ACC112 (cell line): ENCODE measurements around the gene BCAS3.

ENCODE experiments used
- H2AFZ ChIP-seq: fragments of 200-600 bp; sonication (generic); one replicate; pipeline ENCODE4 v1.6.0; 2017; ENCODE audit warnings: antibody characterized with exemption, low read length; ENCODE audit not compliant: unreplicated experiment
- H3K27ac ChIP-seq: fragments of 200-600 bp; sonication (generic); 2 replicates; pipeline ENCODE4 v1.5.1; 2014; ENCODE audit warnings: low read depth, mild to moderate bottlenecking, antibody characterized with exemption, low read length, moderate library complexity
- H3K27me3 ChIP-seq: fragments of 200-600 bp; sonication (generic); 2 replicates; pipeline ENCODE4 v1.6.1; 2014; ENCODE audit warnings: mild to moderate bottlenecking, antibody characterized with exemption, low read length, moderate library complexity, mixed read lengths; ENCODE audit not compliant: insufficient read depth
- H3K36me3 ChIP-seq: fragments of 200-600 bp; sonication (generic); 2 replicates; pipeline ENCODE4 v1.6.1; 2016; ENCODE audit warnings: mild to moderate bottlenecking, antibody characterized with exemption, low read length, moderate library complexity, mixed read lengths; ENCODE audit not compliant: insufficient read depth
- H3K4me1 ChIP-seq: fragments of 200-600 bp; sonication (generic); one replicate; pipeline ENCODE4 v1.6.1; 2016; ENCODE audit warnings: low read length, mixed read lengths; ENCODE audit not compliant: insufficient read depth, unreplicated experiment, control insufficient read depth
- H3K4me3 ChIP-seq: fragments of 200-600 bp; sonication (generic); 2 replicates; pipeline ENCODE4 v1.5.1; 2014; ENCODE audit warnings: mild to moderate bottlenecking, low read depth, low read length
- H3K79me2 ChIP-seq: fragments of 200-600 bp; sonication (generic); one replicate; pipeline ENCODE4 v1.6.0; 2016; ENCODE audit warnings: low read length; ENCODE audit not compliant: control insufficient read depth, unreplicated experiment, insufficient read depth

Gene BCAS3

DNA sequence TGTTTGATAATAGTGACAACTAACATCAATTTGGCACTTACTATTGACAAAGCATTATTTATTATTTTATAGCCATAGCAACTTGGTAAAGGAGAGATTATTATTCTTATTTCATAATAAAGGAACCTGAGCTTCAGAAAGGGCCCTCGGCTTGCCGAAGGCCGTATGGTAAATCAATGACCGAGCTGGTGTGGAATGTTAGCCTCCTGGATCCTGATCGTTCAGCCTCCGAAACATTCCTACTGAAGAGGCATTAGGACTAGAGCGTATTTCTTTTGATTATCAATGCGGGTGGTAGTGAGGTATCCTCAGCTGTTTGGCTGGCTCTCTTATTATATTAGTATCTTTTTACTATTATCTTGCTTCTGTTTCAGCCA lies 522.7 kb downstream of the BCAS3 start:
- Histone ChIP-seq H3K4me1 (peaks cover 12% of the 10 kb centered on the region), H3K79me2 (no peaks in the 10 kb centered on the region)

DNA sequence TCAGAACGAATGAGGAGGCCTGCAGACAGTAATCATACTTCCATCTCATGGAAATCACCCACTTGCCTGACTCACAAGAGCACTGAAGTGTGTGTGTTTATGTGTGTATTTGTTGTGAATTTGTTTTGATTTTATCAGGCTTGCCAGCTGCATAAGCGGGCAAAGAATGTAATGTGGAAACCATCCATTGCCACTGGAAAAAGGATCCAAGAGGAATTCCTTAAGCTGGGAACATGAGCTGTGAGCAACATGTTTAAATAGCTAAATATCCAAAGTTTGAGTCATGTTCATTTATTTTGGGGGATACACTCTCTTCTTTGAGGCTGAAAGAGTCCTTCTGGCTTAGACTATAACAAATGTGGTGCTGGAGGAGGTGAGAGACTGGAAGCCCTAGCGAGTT lies 523.6 kb downstream of the BCAS3 start:
- no peaks in the 10 kb centered on the region for H3K36me3 ChIP-seq
- H3K27me3 ChIP-seq, result no peaks in the 10 kb centered on the region
- H3K79me2 ChIP-seq, result no peaks in the 10 kb centered on the region
- H3K4me3 ChIP-seq, result no peak overlapping the region
- peak overlapping the region; percentile 66 for H3K27ac ChIP-seq
- H2AFZ ChIP-seq, result peak overlapping the region; percentile 76
- peaks cover 12% of the 10 kb centered on the region for H3K4me1 ChIP-seq

More for the DNA sequence above, 522.7 kb downstream of the BCAS3 start:
- no peaks in the 10 kb centered on the region for H3K27me3 ChIP-seq
- H2AFZ ChIP-seq, result no peak overlapping the region
- H3K4me3 ChIP-seq, result no peak overlapping the region
- no peaks in the 10 kb centered on the region for H3K36me3 ChIP-seq
- no peak overlapping the region for H3K27ac ChIP-seq

DNA sequence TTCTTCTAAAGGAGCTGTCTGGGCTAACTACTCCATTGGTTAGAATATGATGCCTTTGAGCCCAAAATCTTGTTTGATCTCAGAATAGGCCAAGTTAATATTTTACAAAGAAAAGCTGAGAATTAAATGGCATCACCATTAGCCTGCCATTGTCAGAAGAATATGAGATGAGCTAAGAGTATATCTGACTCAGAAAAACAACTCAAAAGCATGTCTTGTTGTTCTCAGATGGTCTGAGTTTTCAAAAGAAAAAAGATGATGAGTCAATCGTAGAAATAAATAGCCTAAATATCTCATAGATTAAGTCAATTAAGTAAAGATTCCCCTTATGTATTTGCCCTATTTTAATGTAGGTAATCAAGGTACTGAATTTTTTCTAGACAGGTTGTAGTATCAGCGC lies 524.9 kb downstream of the BCAS3 start:
- Histone ChIP-seq H3K79me2 (no peaks in the 10 kb centered on the region), H3K27me3 (no peaks in the 10 kb centered on the region), H2AFZ (no peak overlapping the region), H3K36me3 (no peaks in the 10 kb centered on the region), H3K27ac (peak overlapping the region; percentile 7; the same call in 1 of the 2 replicates), H3K4me1 (peaks cover 13% of the 10 kb centered on the region), H3K4me3 (no peak overlapping the region)

DNA sequence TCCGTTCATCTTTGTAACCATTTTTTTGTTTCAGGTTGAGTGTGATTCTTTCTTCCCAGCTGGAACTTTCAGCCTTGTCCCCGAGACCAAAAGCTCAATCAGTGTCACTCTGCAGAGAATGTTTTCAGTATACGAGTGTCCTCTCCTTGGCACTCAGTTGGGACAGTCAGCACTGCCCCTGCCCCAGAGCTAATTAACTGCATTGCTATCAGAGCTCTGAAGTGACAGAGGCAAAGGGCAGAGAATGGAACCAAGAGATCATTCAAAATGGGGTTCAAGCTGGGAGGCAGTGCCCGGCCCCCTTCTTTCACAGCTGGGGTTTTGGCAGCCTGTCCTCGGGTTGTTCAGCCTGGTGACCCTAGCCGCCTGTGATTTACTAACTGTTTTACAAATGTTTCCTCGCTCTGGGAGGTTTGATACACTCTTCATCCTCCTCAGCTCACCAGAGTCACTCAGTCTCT lies 526.0 kb downstream of the BCAS3 start:
- Histone ChIP-seq H3K4me1 (peaks cover 21% of the 10 kb centered on the region), H3K27me3 (no peaks in the 10 kb centered on the region), H3K36me3 (no peaks in the 10 kb centered on the region), H3K27ac (no peak overlapping the region), H3K79me2 (no peaks in the 10 kb centered on the region), H2AFZ (no peak overlapping the region), H3K4me3 (no peak overlapping the region)

DNA sequence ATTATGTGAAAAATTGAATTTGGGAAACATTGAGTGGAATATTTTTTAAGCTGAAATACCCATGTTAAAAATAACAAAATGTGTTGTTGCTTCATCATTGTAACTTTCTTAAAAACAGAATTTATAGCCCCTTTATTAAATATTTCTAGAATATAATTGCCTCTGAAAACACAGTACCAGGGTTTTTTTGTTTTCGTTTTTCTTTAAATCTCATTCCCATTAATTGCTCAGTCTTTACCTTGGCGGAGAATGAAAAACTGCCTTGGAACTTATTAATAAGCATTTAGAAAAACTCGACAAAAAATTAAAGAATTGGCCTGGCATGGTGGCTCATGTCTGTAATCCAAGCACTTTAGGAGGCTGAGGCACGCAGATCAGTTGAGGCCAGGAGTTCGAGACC lies 526.8 kb downstream of the BCAS3 start:
- H3K36me3 ChIP-seq, result no peaks in the 10 kb centered on the region
- no peak overlapping the region for H3K4me3 ChIP-seq
- H3K79me2 ChIP-seq, result no peaks in the 10 kb centered on the region
- no peak overlapping the region for H3K27ac ChIP-seq
- peaks cover 28% of the 10 kb centered on the region for H3K4me1 ChIP-seq
- no peaks in the 10 kb centered on the region for H3K27me3 ChIP-seq
- H2AFZ ChIP-seq, result no peak overlapping the region

DNA sequence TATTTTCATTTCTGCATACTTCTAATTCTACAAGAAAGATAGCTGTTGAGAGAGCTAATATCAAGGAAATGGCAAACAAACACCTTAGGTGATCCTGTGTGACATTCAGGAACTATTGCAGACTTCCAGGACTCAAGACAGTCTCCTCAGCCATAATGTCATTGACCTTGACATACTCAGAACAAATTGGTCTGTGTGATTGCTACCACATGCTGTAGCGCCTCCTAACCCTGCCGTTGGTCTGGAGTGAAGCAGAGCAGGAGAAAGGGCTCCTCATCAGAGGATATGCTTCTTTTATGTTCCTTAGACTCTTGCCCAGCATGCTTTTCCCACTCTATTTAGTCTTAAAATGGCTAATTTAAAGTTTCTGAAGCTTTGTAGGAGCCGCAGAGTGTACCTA lies 527.8 kb downstream of the BCAS3 start:
- Histone ChIP-seq H3K4me1 (peaks cover 33% of the 10 kb centered on the region), H3K27ac (no peak overlapping the region), H2AFZ (no peak overlapping the region), H3K79me2 (no peaks in the 10 kb centered on the region), H3K4me3 (no peak overlapping the region), H3K27me3 (no peaks in the 10 kb centered on the region), H3K36me3 (no peaks in the 10 kb centered on the region)

DNA sequence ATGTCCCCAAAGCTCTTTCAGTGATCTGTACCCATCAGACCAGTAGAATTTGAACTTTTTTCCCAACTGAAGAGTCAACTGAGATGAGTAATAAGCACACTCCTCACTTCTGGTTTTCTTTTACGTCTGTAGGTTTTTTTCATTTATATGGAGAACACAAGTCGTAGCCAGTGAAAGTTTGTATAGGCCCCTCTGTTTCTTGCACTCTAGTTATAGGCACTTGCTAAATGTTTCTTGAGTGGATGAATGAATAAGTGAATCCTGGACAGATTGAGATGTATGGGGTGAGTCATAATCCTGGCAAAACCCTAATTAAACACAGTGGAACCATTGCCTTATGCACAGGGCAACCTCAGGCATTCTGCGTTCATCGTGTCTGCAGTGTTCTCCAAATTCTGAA lies 528.3 kb downstream of the BCAS3 start:
- Histone ChIP-seq H3K27me3 (no peaks in the 10 kb centered on the region), H3K36me3 (no peaks in the 10 kb centered on the region), H2AFZ (no peak overlapping the region), H3K4me3 (no peak overlapping the region), H3K27ac (no peak overlapping the region), H3K79me2 (no peaks in the 10 kb centered on the region), H3K4me1 (peaks cover 28% of the 10 kb centered on the region)

DNA sequence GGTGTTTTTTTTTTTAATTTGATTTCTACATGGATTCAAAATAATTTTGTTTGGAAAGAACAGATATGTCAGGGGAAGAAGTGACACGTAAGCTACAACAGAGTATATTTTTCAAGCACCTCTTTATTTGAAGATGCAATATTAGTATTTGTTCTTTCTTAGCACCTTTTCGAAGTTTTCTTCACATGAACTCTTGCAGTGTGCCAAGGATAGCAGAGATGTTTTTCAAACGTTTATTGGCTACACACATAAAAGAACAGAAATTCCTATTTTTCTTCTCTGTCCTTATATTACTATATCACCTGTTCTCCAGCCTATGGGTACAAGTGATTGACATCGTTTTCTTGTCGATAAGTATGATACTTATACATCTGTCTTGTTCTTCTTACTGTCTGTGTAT lies 529.3 kb downstream of the BCAS3 start:
- H3K27ac ChIP-seq, result no peak overlapping the region
- no peak overlapping the region for H3K4me3 ChIP-seq
- H2AFZ ChIP-seq, result no peak overlapping the region
- H3K79me2 ChIP-seq, result no peaks in the 10 kb centered on the region
- H3K27me3 ChIP-seq, result no peaks in the 10 kb centered on the region
- peaks cover 20% of the 10 kb centered on the region for H3K4me1 ChIP-seq
- H3K36me3 ChIP-seq, result no peaks in the 10 kb centered on the region

DNA sequence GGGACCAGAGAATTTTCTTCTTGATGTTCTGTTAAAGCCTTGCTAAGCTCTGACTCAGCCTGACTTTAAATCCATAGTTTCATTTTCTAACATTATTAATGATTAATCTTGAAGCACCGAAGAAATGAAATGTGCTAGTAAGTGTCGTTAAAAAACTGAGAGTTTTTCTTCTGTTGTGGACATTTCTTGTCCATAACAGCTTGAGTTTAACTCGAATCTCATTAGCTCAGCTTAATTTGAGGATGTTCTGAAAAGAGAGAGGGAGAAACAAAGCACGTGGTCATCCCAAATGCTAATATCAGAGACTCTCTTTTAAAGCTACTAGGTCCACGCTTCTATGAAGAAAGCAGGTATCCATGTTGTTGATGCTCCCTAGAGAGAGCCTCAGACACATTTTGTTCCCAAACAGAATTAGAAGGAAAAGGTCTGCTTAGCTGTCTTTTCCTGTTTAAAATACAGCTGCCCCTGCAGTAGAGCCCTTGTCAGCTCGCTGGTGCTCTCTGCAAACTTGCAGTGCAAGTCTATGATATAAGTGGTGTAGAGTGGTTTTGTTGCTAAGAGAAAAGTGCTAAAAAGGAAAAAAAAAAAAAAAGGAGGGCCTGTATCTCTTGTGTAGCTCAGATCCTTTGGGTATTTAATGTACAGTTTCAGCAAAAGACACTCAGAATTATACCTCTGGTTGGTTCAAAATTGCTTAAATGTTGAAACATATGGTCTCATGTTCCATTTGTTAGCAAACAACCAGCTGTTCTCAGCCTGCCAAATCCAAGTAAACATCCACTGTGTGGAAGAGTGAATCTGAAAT lies 530.9 kb downstream of the BCAS3 start:
- Histone ChIP-seq H3K27me3 (no peaks in the 10 kb centered on the region), H3K4me1 (peaks cover 20% of the 10 kb centered on the region), H3K79me2 (no peaks in the 10 kb centered on the region), H3K36me3 (no peaks in the 10 kb centered on the region), H3K27ac (peak overlapping the region; percentile 27), H3K4me3 (peak overlapping the region; percentile 65), H2AFZ (peak overlapping the region; percentile 99)

DNA sequence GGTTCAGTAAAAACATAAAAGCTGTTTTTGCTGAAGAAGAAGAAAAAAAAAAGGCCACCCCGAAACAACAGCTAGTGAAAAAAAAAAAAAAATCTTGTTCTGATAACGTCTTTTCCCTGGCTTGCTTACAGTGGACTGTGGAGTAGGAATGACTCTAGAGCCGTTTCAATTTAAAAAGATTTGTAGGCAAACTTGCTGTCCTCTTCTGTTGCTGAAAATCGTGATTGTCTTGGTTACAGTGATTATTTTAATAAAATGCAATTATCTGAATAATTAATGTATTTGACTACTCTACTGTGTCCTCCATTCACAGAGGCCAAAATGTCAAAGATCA lies 531.4 kb downstream of the BCAS3 start:
- peak overlapping the region; percentile 99 for H2AFZ ChIP-seq
- no peak overlapping the region for H3K27ac ChIP-seq
- no peaks in the 10 kb centered on the region for H3K79me2 ChIP-seq
- H3K4me1 ChIP-seq, result peaks cover 20% of the 10 kb centered on the region
- H3K4me3 ChIP-seq, result 0 out of 2 replicates have a peak overlapping the region, but pooled peaks have one; percentile 65
- H3K27me3 ChIP-seq, result no peaks in the 10 kb centered on the region
- no peaks in the 10 kb centered on the region for H3K36me3 ChIP-seq

DNA sequence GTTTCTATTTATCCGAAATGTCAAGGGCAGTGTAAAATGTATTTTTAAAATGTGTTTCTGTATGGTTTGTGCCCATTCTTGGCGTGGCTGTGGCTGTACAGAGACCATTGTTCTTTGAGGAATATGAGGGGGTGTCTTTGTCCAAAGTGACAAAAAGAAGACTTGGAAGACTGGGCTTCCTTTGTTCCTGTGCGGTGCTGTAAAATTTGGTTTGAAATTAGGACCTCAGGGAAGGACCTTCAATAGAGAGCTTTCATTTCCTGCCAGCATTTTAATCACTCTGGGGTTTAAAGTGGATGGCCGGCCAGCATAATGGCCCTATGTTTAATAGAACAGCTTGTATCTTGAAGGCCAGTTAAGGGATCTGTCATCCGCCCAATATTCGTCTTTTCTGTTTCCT lies 531.9 kb downstream of the BCAS3 start:
- Histone ChIP-seq H3K79me2 (no peaks in the 10 kb centered on the region), H3K36me3 (no peaks in the 10 kb centered on the region), H3K27me3 (no peaks in the 10 kb centered on the region), H3K27ac (no peak overlapping the region), H3K4me1 (peaks cover 20% of the 10 kb centered on the region), H2AFZ (peak overlapping the region; percentile 13), H3K4me3 (no peak overlapping the region)
